Embryonic facial prominence (tissue), 1 donor: ENCODE data around the gene MIER3.
"Not testable (repeated sequence)": the region's sequence is repeated elsewhere in the genome, so short reads cannot be mapped to it uniquely, and the experiment has no call there.

Experiments
- DNase-seq: peaks from one replicate; pipeline ENCODE4 v3.0.0-alpha.2; 2016; ENCODE audit errors: extremely low spot score

Gene MIER3

GRCh38 chr5:56951946-56952691 is at the start of gene MIER3:
Gene MIER3, minus strand, starts transcription at chr5:56952123. Its CDS starts 21 bp downstream, at chr5:56952102.
- peak; percentile 26 for DNase-seq

- DNase-seq, result no peak
Observed at GRCh38 chr5:56995596-56995995, 43.7 kb upstream of the MIER3 start.

GRCh38 chr5:56993241-56993640 is 41.3 kb upstream of the MIER3 start:
- DNase-seq, result no peak

- DNase-seq, result no peak
Observed at GRCh38 chr5:56989676-56990075, 37.8 kb upstream of the MIER3 start.

- DNase-seq, result no peak
Observed at GRCh38 chr5:56988490-56988889, 36.6 kb upstream of the MIER3 start.

GRCh38 chr5:56987171-56987570 is 35.2 kb upstream of the MIER3 start:
- DNase-seq, result no peak

- no peak for DNase-seq
Observed at GRCh38 chr5:56986626-56986947, 34.7 kb upstream of the MIER3 start.

- no peak for DNase-seq
Observed at GRCh38 chr5:56985936-56986625, 34.2 kb upstream of the MIER3 start.

- DNase-seq, result no peak
Observed at GRCh38 chr5:56984445-56984844, 32.5 kb upstream of the MIER3 start.

- DNase-seq, result no peak
Observed at GRCh38 chr5:56983593-56984361, 31.9 kb upstream of the MIER3 start.

- no peak for DNase-seq
Observed at GRCh38 chr5:56981548-56982315, 29.8 kb upstream of the MIER3 start.

GRCh38 chr5:56979968-56980367 is 28.0 kb upstream of the MIER3 start:
- no peak for DNase-seq

- not testable (repeated sequence) for DNase-seq
Observed at GRCh38 chr5:56979526-56979925, 27.6 kb upstream of the MIER3 start.

- DNase-seq, result no peak
Observed at GRCh38 chr5:56977822-56978221, 25.9 kb upstream of the MIER3 start.

GRCh38 chr5:56977021-56977420 is 25.1 kb upstream of the MIER3 start:
- DNase-seq, result no peak

- no peak for DNase-seq
Observed at GRCh38 chr5:56974241-56974640, 22.3 kb upstream of the MIER3 start.

GRCh38 chr5:56973473-56973872 is 21.6 kb upstream of the MIER3 start:
- DNase-seq, result no peak

GRCh38 chr5:56971275-56971674 is 19.4 kb upstream of the MIER3 start:
- no peak for DNase-seq

GRCh38 chr5:56964173-56964572 is 12.2 kb upstream of the MIER3 start:
- no peak for DNase-seq

GRCh38 chr5:56963246-56963645 is 11.3 kb upstream of the MIER3 start:
- DNase-seq, result no peak

GRCh38 chr5:56962286-56962685 is 10.4 kb upstream of the MIER3 start:
- no peak for DNase-seq

- no peak for DNase-seq
Observed at GRCh38 chr5:56961746-56962145, 9.8 kb upstream of the MIER3 start.
